K562 (cell line): ENCODE data around the gene FKBP2. TPM values are rescaled to one million over a fixed set of nuclear protein-coding genes. Genes with fewer than 3 reads are reported as not detected.

ENCODE experiments used
- ADNP ChIP-seq: fragments of 200-800 bp; sonication (Bioruptor generic); IDR thresholded peaks from 2 replicates; pipeline ENCODE4 v1.6.1; 2016; ENCODE audit warnings: missing genetic modification characterization, missing compliant biosample characterization
- CREM ChIP-seq: IDR thresholded peaks from 2 replicates; pipeline ENCODE4 v1.6.1; 2014; ENCODE audit warnings: antibody characterized with exemption, low read depth
- DACH1 ChIP-seq: fragments of 450-650 bp; IDR thresholded peaks from 2 replicates; pipeline ENCODE4 v1.6.1; 2018; ENCODE audit not compliant: partially characterized antibody
- DDX20 ChIP-seq: fragments of 450-650 bp; IDR thresholded peaks from 2 replicates; pipeline ENCODE4 v1.6.1; 2016; ENCODE audit warnings: missing genetic modification characterization, low read depth, mild to moderate bottlenecking, missing compliant biosample characterization, moderate library complexity
- E2F3 ChIP-seq: fragments of 250-450 bp; sonication (Bioruptor Pico); IDR thresholded peaks from 2 replicates; pipeline ENCODE4 v1.4.0; 2020; ENCODE audit warnings: mild to moderate bottlenecking
- EP400 ChIP-seq: fragments of 450-650 bp; IDR thresholded peaks from 2 replicates; pipeline ENCODE4 v1.6.1; 2017; ENCODE audit warnings: antibody characterized with exemption, mild to moderate bottlenecking, moderate library complexity
- HCFC1 ChIP-seq: IDR thresholded peaks from 2 replicates; pipeline ENCODE4 v1.6.1; 2012; ENCODE audit warnings: low read depth, low read length, improper control_type of control experiment
- KDM2B ChIP-seq: fragments of 250-450 bp; sonication (Bioruptor Pico); IDR thresholded peaks from 2 replicates; pipeline ENCODE4 v1.8.0; 2021; ENCODE audit warnings: mild to moderate bottlenecking, moderate library complexity
- MCM7 ChIP-seq, 2 experiments: fragments of 450-650 bp; IDR thresholded peaks; 2 replicates each; pipeline ENCODE4 v1.6.1; 2016 to 2018
- MEF2D ChIP-seq: conservative IDR thresholded peaks from 2 replicates; pipeline ENCODE4 v1.6.1; 2016; ENCODE audit warnings: low read depth, missing genetic modification characterization, missing compliant biosample characterization
- MEIS2 ChIP-seq: fragments of 450-650 bp; IDR thresholded peaks from 2 replicates; pipeline ENCODE4 v1.6.1; 2014; ENCODE audit warnings: mild to moderate bottlenecking; ENCODE audit not compliant: partially characterized antibody
- PTRF ChIP-seq: fragments of 450-650 bp; IDR thresholded peaks from 2 replicates; pipeline ENCODE4 v1.6.1; 2016; ENCODE audit warnings: mild to moderate bottlenecking, missing genetic modification characterization, missing compliant biosample characterization
- SAFB2 ChIP-seq: fragments of 200-400 bp; formaldehyde crosslinking; IDR thresholded peaks from 2 replicates; pipeline ENCODE4 v1.6.1; 2018; ENCODE audit warnings: borderline replicate concordance, low read length, low read depth, moderate library complexity; ENCODE audit not compliant: severe bottlenecking
- SMARCC2 ChIP-seq: fragments of 450-650 bp; IDR thresholded peaks from 2 replicates; pipeline ENCODE4 v1.6.1; 2017; ENCODE audit warnings: antibody characterized with exemption, moderate library complexity, mild to moderate bottlenecking, low read depth
- STAT6 ChIP-seq: sonication (generic); formaldehyde crosslinking; IDR thresholded peaks from 2 replicates; pipeline ENCODE4 v1.8.1; 2023; ENCODE audit warnings: mild to moderate bottlenecking, missing genetic modification reagents
- XRCC4 ChIP-seq: IDR thresholded peaks from one replicate; pipeline ENCODE4 v1.6.1; 2011; ENCODE audit not compliant: insufficient read depth, insufficient read length; ENCODE audit errors: extremely low read depth
- ZNF121 ChIP-seq: sonication (generic); formaldehyde crosslinking; conservative IDR thresholded peaks from 2 replicates; pipeline ENCODE4 v1.8.0; 2022; ENCODE audit warnings: missing genetic modification reagents
- ZNF175 ChIP-seq: fragments of 200-800 bp; sonication (Bioruptor generic); IDR thresholded peaks from 2 replicates; pipeline ENCODE4 v1.6.1; 2016; ENCODE audit warnings: low read depth, mild to moderate bottlenecking, missing genetic modification characterization, missing compliant biosample characterization
- ZNF253 ChIP-seq: fragments of 250-450 bp; sonication (Bioruptor Pico); conservative IDR thresholded peaks from 2 replicates; pipeline ENCODE4 v1.6.1; 2021; ENCODE audit warnings: mild to moderate bottlenecking
- ZNF609 ChIP-seq: sonication (generic); formaldehyde crosslinking; IDR thresholded peaks from 2 replicates; pipeline ENCODE4 v1.8.1; 2023; ENCODE audit warnings: missing genetic modification reagents, mild to moderate bottlenecking, borderline replicate concordance
- ZNF76 ChIP-seq: fragments of 250-450 bp; sonication (Bioruptor Pico); IDR thresholded peaks from 2 replicates; pipeline ENCODE4 v1.4.0; 2020; ENCODE audit warnings: mild to moderate bottlenecking, moderate library complexity, borderline replicate concordance
- ZNF79 ChIP-seq: fragments of 250-450 bp; sonication (Bioruptor Pico); IDR thresholded peaks from 2 replicates; pipeline ENCODE4 v1.4.0; 2020; ENCODE audit warnings: low read depth, mild to moderate bottlenecking, moderate library complexity
- polyA plus RNA-seq, 8 experiments: library from polyadenylated mRNA; depleted of rRNA in 4 of 8; stranded (reverse) in 5 of 8; unstranded in 3 of 8; fragments of >200 nt; fragmentation: Nextera tagmentation in 2 of 8; fragmentation: Illumina TruSeq in 1 of 8; extraction: Ambion mirVana in 2 of 8; extraction: Trizol in 1 of 8; gene quantifications; 2 replicates each; pipeline versions ENCODE4 v1.2.1 to v1.2.3, GENCODE V29; 2011 to 2014; ENCODE audit warnings: inconsistent platforms in 1 of 8, missing spikeins in 1 of 8
- total RNA-seq, 7 experiments: library from RNA; depleted of rRNA in 6 of 7; stranded (reverse); fragments of >200 nt in 6 of 7; fragmentation: Illumina TruSeq in 2 of 7; extraction: Trizol in 2 of 7; gene quantifications; 2 replicates each; pipeline versions ENCODE4 v1.2.1 to v1.2.3, GENCODE V29; 2011 to 2021; ENCODE audit warnings: low replicate concordance in 1 of 7

The FKBP2 gene
- total and polyA plus RNA-seq, 9 of the 15 experiments (the other 6 are each of a cell fraction or from before 2014, with no cell fraction given) = 3.5 to 151 (median 58.1) TPM

DNA sequence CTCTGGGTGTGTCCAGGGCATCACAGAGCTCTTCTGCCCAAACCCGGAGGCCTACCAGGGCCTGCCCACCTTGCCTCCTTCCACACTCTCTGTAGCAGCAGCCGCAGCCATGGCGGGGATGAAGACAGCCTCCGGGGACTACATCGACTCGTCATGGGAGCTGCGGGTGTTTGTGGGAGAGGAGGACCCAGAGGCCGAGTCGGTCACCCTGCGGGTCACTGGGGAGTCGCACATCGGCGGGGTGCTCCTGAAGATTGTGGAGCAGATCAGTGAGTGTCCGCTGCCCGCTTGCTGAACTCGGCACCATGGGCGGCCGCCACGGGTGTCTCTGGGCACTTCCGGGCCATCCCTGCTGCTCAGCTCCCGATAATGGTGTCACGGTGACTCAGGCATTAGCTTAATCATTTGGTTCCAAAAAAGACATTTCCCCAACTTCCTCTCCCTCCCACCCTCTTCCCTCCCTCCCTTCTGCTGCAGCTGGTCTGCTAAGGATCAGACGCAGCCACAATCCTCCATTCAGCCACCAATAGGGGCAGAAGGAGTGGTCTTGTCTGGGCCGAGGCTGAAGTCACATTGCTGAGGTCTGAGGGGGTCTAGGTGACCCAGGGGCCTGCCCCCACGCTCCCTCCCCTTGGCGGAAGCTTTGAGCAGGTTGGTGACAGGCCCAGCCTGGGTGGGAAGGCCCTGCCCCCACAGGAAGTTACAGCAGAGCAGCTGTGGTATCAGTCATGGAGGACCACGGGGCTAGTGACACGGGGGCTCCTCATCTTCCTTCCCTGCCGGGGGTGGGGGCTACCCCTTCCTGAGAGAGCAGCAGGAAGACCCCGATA is 33.4 kb upstream of the FKBP2 start (continued):
- TF ChIP-seq MEIS2 (peak; percentile 61), MEF2D (tag) (no peak), KDM2B (CRISPR knock-in tag) (no peak), ZNF253 (no peak), ZNF609 (CRISPR knock-in tag) (no peak; the same call in 1 of the 2 replicates), MCM7 (IDR thresholded peaks at IDR 0.05) (no peak), E2F3 (CRISPR knock-in tag) (peak; percentile 50; the same call in 1 of the 2 replicates), XRCC4 (no peak), STAT6 (CRISPR knock-in tag) (peak; percentile 86), PTRF (tag) (no peak), ZNF121 (CRISPR knock-in tag) (no peak), ADNP (no peak), EP400 (peak; percentile 91), HCFC1 (peak; percentile 10; the same call in 1 of the 2 replicates), ZNF79 (no peak), ZNF76 (CRISPR knock-in tag) (no peak), DDX20 (tag) (no peak), ZNF175 (CRISPR knock-in tag) (peak; percentile 66; the same call in 1 of the 2 replicates), DACH1 (peak; percentile 90), CREM (no peak), SMARCC2 (0 out of 2 replicates have a peak, but pooled peaks have one; percentile 37), SAFB2 (no peak)
